Measurements from ENCODE around the gene AOX1. TPM values are rescaled to one million over a fixed set of nuclear protein-coding genes. Genes with fewer than 3 reads are reported as not detected.

The AOX1 gene
- total RNA-seq, 4 donors from 2014 or later, result 47.2 to 144 (median 69.8) TPM

GRCh38 chr2:200655918-200656580 is 70.2 kb downstream of the AOX1 start:
- Histone ChIP-seq H3K27me3 (no peaks in the 10 kb centered on the region), H3K4me1 (no peaks in the 10 kb centered on the region), H3K4me3 (replicated peaks in 1 of 3) (no peak overlapping the region), H3K9me3 (no peaks in the 10 kb centered on the region), H3K27ac (no peak overlapping the region), H3K36me3 (no peaks in the 10 kb centered on the region)
- TF ChIP-seq CTCF (IDR thresholded peaks at IDR 0.05) (no peak), POLR2A (IDR thresholded peaks at IDR 0.05) (no peak)
- 74% methylated on average over 3 of the region's 3 CpGs for WGBS, 2 donors
- intact Hi-C loops (cut with DNase I), result no loop called here
- no peak for DNase-seq

GRCh38 chr2:200658278-200658864 is 72.6 kb downstream of the AOX1 start:
- no peaks in the 10 kb centered on the region for H3K36me3 ChIP-seq
- TF ChIP-seq CTCF (IDR thresholded peaks at IDR 0.05) (no peak), POLR2A (IDR thresholded peaks at IDR 0.05) (no peak)
- DNase-seq, result no peak
- no peak overlapping the region for H3K4me3 ChIP-seq (replicated peaks in 1 of 3)
- intact Hi-C loops (cut with DNase I), result no loop called here
- no peaks in the 10 kb centered on the region for H3K27me3 ChIP-seq
- no peak overlapping the region for H3K27ac ChIP-seq
- H3K9me3 ChIP-seq, result no peaks in the 10 kb centered on the region
- no peaks in the 10 kb centered on the region for H3K4me1 ChIP-seq
- 79 to 88% methylated on average over 5 of the region's 5 CpGs for WGBS, 2 donors

GRCh38 chr2:200659410-200659809 is 73.6 kb downstream of the AOX1 start:
- intact Hi-C loops (cut with DNase I), result no loop called here
- no peak overlapping the region for H3K4me3 ChIP-seq (replicated peaks in 1 of 3)
- no peak for DNase-seq
- H3K36me3 ChIP-seq, result no peaks in the 10 kb centered on the region
- no peaks in the 10 kb centered on the region for H3K27me3 ChIP-seq
- no peaks in the 10 kb centered on the region for H3K4me1 ChIP-seq
- H3K27ac ChIP-seq, result no peak overlapping the region
- no peaks in the 10 kb centered on the region for H3K9me3 ChIP-seq
- TF ChIP-seq POLR2A (IDR thresholded peaks at IDR 0.05), result no peak
- TF ChIP-seq CTCF (IDR thresholded peaks at IDR 0.05), result no peak
- WGBS, 2 donors, result 73 to 74% methylated on average over 4 of the region's 4 CpGs

GRCh38 chr2:200661477-200661876 is 75.7 kb downstream of the AOX1 start:
- H3K27ac ChIP-seq, result no peak overlapping the region

More at GRCh38 chr2:200661477-200661876, 75.7 kb downstream of the AOX1 start:
- Histone ChIP-seq H3K27me3 (no peaks in the 10 kb centered on the region), H3K9me3 (no peaks in the 10 kb centered on the region), H3K4me1 (no peaks in the 10 kb centered on the region), H3K36me3 (no peaks in the 10 kb centered on the region), H3K4me3 (replicated peaks in 1 of 3) (no peak overlapping the region)
- intact Hi-C loops (cut with DNase I), result no loop called here
- WGBS, 2 donors, result 70 to 80% methylated on average over 1 of the region's 1 CpG
- TF ChIP-seq CTCF (IDR thresholded peaks at IDR 0.05) (no peak), POLR2A (IDR thresholded peaks at IDR 0.05) (no peak)
- DNase-seq, result no peak

Data from thyroid gland (tissue), 4 donors.